Fibroblast of lung (primary cell): Measurements from ENCODE around the gene DNAH14. TPM values are rescaled to one million over a fixed set of nuclear protein-coding genes. Genes with fewer than 3 reads are reported as not detected.

Experiments
- DNase-seq, 2 donors: peaks; one replicate each; pipeline versions ENCODE4 v3.0.0 to v3.0.0-alpha.2; 2010; ENCODE audit warnings: low read depth in 2 of 2
- H2AFZ ChIP-seq: 2 replicates; pipeline ENCODE4 v1.5.1; 2012; ENCODE audit warnings: low read length, control low read depth, inconsistent platforms
- H3K27ac ChIP-seq: 2 replicates; pipeline ENCODE4 v1.5.1; 2011; ENCODE audit warnings: low read length, control low read depth; ENCODE audit not compliant: insufficient read depth
- H3K27me3 ChIP-seq: 2 replicates; pipeline ENCODE4 v1.5.1; 2011; ENCODE audit warnings: mild to moderate bottlenecking, low read length; ENCODE audit not compliant: control insufficient read depth, insufficient read depth
- H3K36me3 ChIP-seq: 2 replicates; pipeline ENCODE4 v1.5.1; 2011; ENCODE audit warnings: low read length; ENCODE audit not compliant: control insufficient read depth, insufficient read depth
- H3K4me1 ChIP-seq: 2 replicates; pipeline ENCODE4 v1.5.1; 2011; ENCODE audit warnings: low read length; ENCODE audit not compliant: control insufficient read depth, insufficient read depth; ENCODE audit errors: extremely low read depth
- H3K4me2 ChIP-seq: 2 replicates; pipeline ENCODE4 v1.5.1; 2011; ENCODE audit warnings: low read length, control low read depth; ENCODE audit not compliant: insufficient read depth; ENCODE audit errors: extremely low read depth
- H3K4me3 ChIP-seq, 4 experiments: fragments of 200-600 bp in 1 of 4; sonication (generic) in 1 of 4; replicated peaks in 1 of 4; 2 replicates each; pipeline ENCODE4 v1.5.1; 2011 to 2016; ENCODE audit warnings: low read length in 4 of 4, low read depth in 3 of 4, mild to moderate bottlenecking in 3 of 4, control low read depth in 2 of 4, inconsistent platforms in 1 of 4, mixed read lengths in 1 of 4; ENCODE audit not compliant: insufficient read depth in 1 of 4; ENCODE audit errors: control extremely low read depth in 1 of 4
- H3K79me2 ChIP-seq: 2 replicates; pipeline ENCODE4 v1.5.1; 2012; ENCODE audit warnings: mild to moderate bottlenecking, low read length, inconsistent platforms; ENCODE audit not compliant: control insufficient read depth, insufficient read depth
- H3K9ac ChIP-seq: 2 replicates; pipeline ENCODE4 v1.5.1; 2011; ENCODE audit warnings: mild to moderate bottlenecking, low read length, control low read depth; ENCODE audit not compliant: insufficient read depth
- H3K9me3 ChIP-seq: 2 replicates; pipeline ENCODE4 v1.5.1; 2012; ENCODE audit warnings: low read depth, low read length; ENCODE audit not compliant: control insufficient read depth, insufficient read depth
- H4K20me1 ChIP-seq: 2 replicates; pipeline ENCODE4 v1.5.1; 2011; ENCODE audit warnings: low read length; ENCODE audit not compliant: control insufficient read depth, insufficient read depth; ENCODE audit errors: extremely low read depth
- EZH2 ChIP-seq: IDR thresholded peaks from 2 replicates; pipeline ENCODE4 v1.5.1; 2012; ENCODE audit warnings: low read length, control low read depth, mild to moderate bottlenecking; ENCODE audit errors: missing control alignments
- polyA plus RNA-seq, 2 donors: library from polyadenylated mRNA; depleted of rRNA in 1 of 2; stranded (reverse) in 1 of 2; unstranded in 1 of 2; fragments of >200 nt; gene quantifications; 2 replicates each; pipeline ENCODE4 v1.2.1, GENCODE V29; 2011 to 2012; ENCODE audit warnings: missing spikeins in 1 of 2
- total RNA-seq: library from RNA; depleted of rRNA; stranded (reverse); fragments of >200 nt; gene quantifications from 2 replicates; pipeline ENCODE4 v1.2.1, GENCODE V29; 2014
- TF ChIP-seq, protein P1 (sequence below), 2 donors: IDR thresholded peaks in 1 of 2; conservative IDR thresholded peaks in 1 of 2; 1 replicate in 1 of 2; 2 replicates in 1 of 2; pipeline ENCODE4 v1.5.1; 2011 to 2012; ENCODE audit warnings: low read length in 2 of 2, control low read depth in 1 of 2, inconsistent platforms in 1 of 2, low read depth in 1 of 2, mild to moderate bottlenecking in 1 of 2

Gene DNAH14
- total and polyA plus RNA-seq, 2 donors (not counting 1 experiment from before 2014, with no cell fraction given) = 5.4 to 19.7 TPM

- no peak overlapping the region for H3K9ac ChIP-seq
- DNase-seq = no peak
- no peaks in the 10 kb centered on the region for H4K20me1 ChIP-seq
- no peaks in the 10 kb centered on the region for H3K27me3 ChIP-seq
- H3K79me2 ChIP-seq = no peaks in the 10 kb centered on the region
- no peak overlapping the region for H3K4me2 ChIP-seq
- no peak for TF ChIP-seq EZH2
- TF ChIP-seq, protein P1, sequence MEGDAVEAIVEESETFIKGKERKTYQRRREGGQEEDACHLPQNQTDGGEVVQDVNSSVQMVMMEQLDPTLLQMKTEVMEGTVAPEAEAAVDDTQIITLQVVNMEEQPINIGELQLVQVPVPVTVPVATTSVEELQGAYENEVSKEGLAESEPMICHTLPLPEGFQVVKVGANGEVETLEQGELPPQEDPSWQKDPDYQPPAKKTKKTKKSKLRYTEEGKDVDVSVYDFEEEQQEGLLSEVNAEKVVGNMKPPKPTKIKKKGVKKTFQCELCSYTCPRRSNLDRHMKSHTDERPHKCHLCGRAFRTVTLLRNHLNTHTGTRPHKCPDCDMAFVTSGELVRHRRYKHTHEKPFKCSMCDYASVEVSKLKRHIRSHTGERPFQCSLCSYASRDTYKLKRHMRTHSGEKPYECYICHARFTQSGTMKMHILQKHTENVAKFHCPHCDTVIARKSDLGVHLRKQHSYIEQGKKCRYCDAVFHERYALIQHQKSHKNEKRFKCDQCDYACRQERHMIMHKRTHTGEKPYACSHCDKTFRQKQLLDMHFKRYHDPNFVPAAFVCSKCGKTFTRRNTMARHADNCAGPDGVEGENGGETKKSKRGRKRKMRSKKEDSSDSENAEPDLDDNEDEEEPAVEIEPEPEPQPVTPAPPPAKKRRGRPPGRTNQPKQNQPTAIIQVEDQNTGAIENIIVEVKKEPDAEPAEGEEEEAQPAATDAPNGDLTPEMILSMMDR (conservative IDR thresholded peaks at IDR 0.05 in 1 of 2, IDR thresholded peaks at IDR 0.05 in 1 of 2; ENCODE audit: low read depth in 1 of 2, low read length in 2 of 2) = no peak
- H3K9me3 ChIP-seq = no peaks in the 10 kb centered on the region
- H2AFZ ChIP-seq = no peak overlapping the region
- H3K4me1 ChIP-seq = no peaks in the 10 kb centered on the region
- no peak overlapping the region for H3K4me3 ChIP-seq
- H3K27ac ChIP-seq = no peak overlapping the region
- H3K36me3 ChIP-seq = no peaks in the 10 kb centered on the region
Observed at GRCh38 chr1:225042263-225042662, 112.8 kb downstream of the DNAH14 start.

DNA sequence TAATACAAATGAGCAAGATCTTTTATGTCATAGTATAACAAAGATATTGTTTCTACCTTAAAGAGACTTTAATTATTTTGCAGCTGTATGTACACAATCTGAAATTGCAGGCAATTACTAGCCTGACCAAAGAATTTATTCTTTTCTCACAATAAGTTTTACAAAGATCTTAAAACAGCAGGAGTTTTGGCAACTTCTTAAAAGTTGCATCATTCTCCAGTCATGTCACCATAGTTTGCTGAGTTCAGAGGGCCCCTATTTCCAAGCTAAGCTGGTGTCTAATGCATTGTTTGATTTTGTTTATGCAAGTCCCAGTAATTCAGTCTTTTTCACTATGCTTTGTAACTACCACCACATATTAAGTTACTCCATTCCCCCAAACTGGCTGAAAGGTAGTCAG lies 114.8 kb downstream of the DNAH14 start:
- H3K4me3 ChIP-seq = no peak overlapping the region
- H3K4me2 ChIP-seq = no peak overlapping the region
- no peaks in the 10 kb centered on the region for H3K36me3 ChIP-seq
- TF ChIP-seq EZH2 = no peak
- TF ChIP-seq, protein P1 (conservative IDR thresholded peaks at IDR 0.05 in 1 of 2, IDR thresholded peaks at IDR 0.05 in 1 of 2; ENCODE audit: low read depth in 1 of 2, low read length in 2 of 2) = no peak
- peak; percentile 13 to 75 for DNase-seq
- no peak overlapping the region for H3K9ac ChIP-seq
- H3K79me2 ChIP-seq = no peaks in the 10 kb centered on the region
- no peaks in the 10 kb centered on the region for H3K9me3 ChIP-seq
- H3K27me3 ChIP-seq = no peaks in the 10 kb centered on the region
- no peak overlapping the region for H3K27ac ChIP-seq
- no peaks in the 10 kb centered on the region for H3K4me1 ChIP-seq
- H4K20me1 ChIP-seq = no peaks in the 10 kb centered on the region
- H2AFZ ChIP-seq = no peak overlapping the region

GRCh38 chr1:225049594-225049993 lies 120.1 kb downstream of the DNAH14 start:
- no peak overlapping the region for H3K27ac ChIP-seq
- no peak for DNase-seq
- no peak overlapping the region for H3K4me3 ChIP-seq
- no peak overlapping the region for H3K9ac ChIP-seq
- no peaks in the 10 kb centered on the region for H4K20me1 ChIP-seq
- no peaks in the 10 kb centered on the region for H3K4me1 ChIP-seq
- H3K36me3 ChIP-seq = no peaks in the 10 kb centered on the region
- no peaks in the 10 kb centered on the region for H3K9me3 ChIP-seq
- no peaks in the 10 kb centered on the region for H3K27me3 ChIP-seq
- H3K4me2 ChIP-seq = no peak overlapping the region
- TF ChIP-seq EZH2 = no peak
- TF ChIP-seq, protein P1 (conservative IDR thresholded peaks at IDR 0.05 in 1 of 2, IDR thresholded peaks at IDR 0.05 in 1 of 2; ENCODE audit: low read depth in 1 of 2, low read length in 2 of 2) = no peak
- H2AFZ ChIP-seq = no peak overlapping the region
- H3K79me2 ChIP-seq = no peaks in the 10 kb centered on the region
